Measurements from ENCODE around the gene PPFIA1. TPM values are rescaled to one million over a fixed set of nuclear protein-coding genes. Genes with fewer than 3 reads are reported as not detected.
"Not testable (repeated sequence)": the region's sequence is repeated elsewhere in the genome, so short reads cannot be mapped to it uniquely, and the experiment has no call there.

The PPFIA1 gene
- total RNA-seq, 1 donor from 2014 or later: 38.6 TPM

- Histone ChIP-seq H3K4me3 (ENCODE audit: low read depth, low read length) (no peak overlapping the region), H3K27me3 (ENCODE audit: control insufficient read depth, insufficient read depth, low read length) (no peaks in the 10 kb centered on the region), H3K36me3 (ENCODE audit: control insufficient read depth, insufficient read depth, low read length) (no peaks in the 10 kb centered on the region)
- TF ChIP-seq, protein P1, sequence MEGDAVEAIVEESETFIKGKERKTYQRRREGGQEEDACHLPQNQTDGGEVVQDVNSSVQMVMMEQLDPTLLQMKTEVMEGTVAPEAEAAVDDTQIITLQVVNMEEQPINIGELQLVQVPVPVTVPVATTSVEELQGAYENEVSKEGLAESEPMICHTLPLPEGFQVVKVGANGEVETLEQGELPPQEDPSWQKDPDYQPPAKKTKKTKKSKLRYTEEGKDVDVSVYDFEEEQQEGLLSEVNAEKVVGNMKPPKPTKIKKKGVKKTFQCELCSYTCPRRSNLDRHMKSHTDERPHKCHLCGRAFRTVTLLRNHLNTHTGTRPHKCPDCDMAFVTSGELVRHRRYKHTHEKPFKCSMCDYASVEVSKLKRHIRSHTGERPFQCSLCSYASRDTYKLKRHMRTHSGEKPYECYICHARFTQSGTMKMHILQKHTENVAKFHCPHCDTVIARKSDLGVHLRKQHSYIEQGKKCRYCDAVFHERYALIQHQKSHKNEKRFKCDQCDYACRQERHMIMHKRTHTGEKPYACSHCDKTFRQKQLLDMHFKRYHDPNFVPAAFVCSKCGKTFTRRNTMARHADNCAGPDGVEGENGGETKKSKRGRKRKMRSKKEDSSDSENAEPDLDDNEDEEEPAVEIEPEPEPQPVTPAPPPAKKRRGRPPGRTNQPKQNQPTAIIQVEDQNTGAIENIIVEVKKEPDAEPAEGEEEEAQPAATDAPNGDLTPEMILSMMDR (IDR thresholded peaks at IDR 0.05; ENCODE audit: insufficient read depth, low read length, poor library complexity, severe bottlenecking): no peak
- no peak for DNase-seq (ENCODE audit: low read depth)
Measured at GRCh38 chr11:70292863-70293262, 22.4 kb downstream of the PPFIA1 start.

DNA sequence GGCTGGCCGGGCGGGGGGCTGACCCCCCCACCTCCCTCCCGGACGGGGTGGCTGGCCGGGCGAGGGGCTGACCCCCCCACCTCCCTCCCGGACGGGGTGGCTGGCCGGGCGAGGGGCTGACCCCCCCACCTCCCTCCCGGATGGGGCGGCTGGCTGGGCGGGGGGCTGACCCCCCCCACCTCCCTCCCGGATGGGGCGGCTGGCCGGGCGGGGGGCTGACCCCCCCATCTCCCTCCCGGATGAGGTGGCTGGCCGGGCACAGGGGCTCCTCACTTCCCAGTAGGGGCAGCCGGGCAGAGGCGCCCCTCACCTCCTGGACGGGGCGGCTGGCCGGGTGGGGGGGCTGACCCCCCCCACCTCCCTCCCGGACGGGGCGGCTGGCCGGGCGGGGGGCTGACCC, 24.7 kb downstream of the PPFIA1 start:
- not testable (repeated sequence) for H3K36me3 ChIP-seq (ENCODE audit: control insufficient read depth, insufficient read depth, low read length); DNase-seq (ENCODE audit: low read depth); H3K27me3 ChIP-seq (ENCODE audit: control insufficient read depth, insufficient read depth, low read length); H3K4me3 ChIP-seq (ENCODE audit: low read depth, low read length)

DNA sequence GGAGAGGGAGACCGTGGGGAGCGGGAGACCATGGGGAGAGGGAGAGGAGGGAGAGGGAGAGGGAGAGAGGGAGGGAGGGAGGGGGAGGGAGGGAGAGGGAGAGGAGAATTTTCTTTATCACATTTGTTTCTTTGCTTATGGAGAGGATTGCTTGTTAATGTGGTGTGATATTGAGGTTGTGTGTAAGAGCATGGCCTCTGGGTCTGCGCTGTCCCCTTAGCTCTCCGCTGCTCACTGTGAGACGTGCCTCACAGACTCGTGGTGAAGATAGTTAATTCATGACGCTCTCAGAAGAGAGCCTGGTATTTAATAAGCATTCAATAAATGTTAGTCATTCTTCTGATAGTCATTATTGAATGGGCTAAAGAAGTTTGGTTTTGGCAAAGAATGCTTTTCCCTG, 26.2 kb downstream of the PPFIA1 start:
- TF ChIP-seq, protein P1 (IDR thresholded peaks at IDR 0.05; ENCODE audit: insufficient read depth, low read length, poor library complexity, severe bottlenecking): no peak
- no peaks in the 10 kb centered on the region for H3K36me3 ChIP-seq (ENCODE audit: control insufficient read depth, insufficient read depth, low read length)
- H3K4me3 ChIP-seq (ENCODE audit: low read depth, low read length): no peak overlapping the region
- H3K27me3 ChIP-seq (ENCODE audit: control insufficient read depth, insufficient read depth, low read length): no peaks in the 10 kb centered on the region
- DNase-seq (ENCODE audit: low read depth): no peak

DNA sequence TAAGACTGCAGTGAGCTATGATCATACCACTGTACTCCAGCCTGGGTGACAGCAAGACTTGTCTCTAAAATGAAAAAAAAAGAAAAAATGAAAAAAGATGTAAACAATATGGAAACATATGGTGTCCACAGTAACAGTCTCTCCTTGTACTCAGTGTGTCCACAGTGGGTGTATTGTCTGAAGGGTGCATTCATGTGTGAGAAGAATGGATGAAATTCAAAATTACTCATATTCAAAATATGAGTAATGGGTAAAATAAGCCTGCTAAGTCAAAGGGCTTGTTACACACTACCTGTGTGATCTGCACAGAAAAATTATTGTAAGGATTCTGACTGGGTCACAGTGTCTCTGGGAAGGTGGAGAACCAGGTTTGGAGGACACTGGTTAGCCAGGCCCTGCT, 26.9 kb downstream of the PPFIA1 start:
- DNase-seq (ENCODE audit: low read depth): no peak
- H3K4me3 ChIP-seq (ENCODE audit: low read depth, low read length): no peak overlapping the region
- TF ChIP-seq, protein P1 (IDR thresholded peaks at IDR 0.05; ENCODE audit: insufficient read depth, low read length, poor library complexity, severe bottlenecking): no peak
- no peaks in the 10 kb centered on the region for H3K27me3 ChIP-seq (ENCODE audit: control insufficient read depth, insufficient read depth, low read length)
- no peaks in the 10 kb centered on the region for H3K36me3 ChIP-seq (ENCODE audit: control insufficient read depth, insufficient read depth, low read length)

DNA sequence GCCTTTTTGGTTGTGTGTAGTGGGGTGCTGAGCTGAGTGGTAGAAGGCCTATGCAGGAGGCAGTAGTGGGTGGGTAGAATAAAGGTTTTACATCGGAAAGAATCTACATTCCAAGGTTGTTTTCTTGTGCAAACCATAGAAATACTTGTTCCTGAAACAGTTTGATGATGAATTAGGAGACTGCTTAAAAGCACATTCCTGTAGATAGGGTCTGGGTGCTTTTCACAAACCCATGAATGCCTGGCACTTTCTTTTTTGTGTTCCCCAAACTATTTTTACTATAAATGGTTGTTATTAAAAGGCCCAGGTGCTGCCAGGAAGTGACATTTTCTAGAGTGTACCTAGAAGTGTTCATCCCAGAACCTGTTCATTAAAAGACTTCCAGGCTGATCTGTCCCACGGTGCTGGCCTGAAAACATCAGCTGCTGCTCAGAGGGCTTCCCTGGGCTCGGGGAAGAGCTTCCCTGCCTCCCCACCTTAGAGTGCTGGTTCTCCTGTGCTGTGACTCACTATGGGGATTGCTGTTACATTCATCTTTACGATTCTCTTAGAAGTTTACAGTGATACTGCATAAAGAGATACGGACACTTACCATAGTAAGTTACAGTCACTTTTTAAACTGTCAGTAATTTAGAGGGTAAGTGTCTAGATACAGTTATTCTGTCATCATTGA, 27.9 kb downstream of the PPFIA1 start:
- TF ChIP-seq, protein P1 (IDR thresholded peaks at IDR 0.05; ENCODE audit: insufficient read depth, low read length, poor library complexity, severe bottlenecking): no peak
- no peak for DNase-seq (ENCODE audit: low read depth)

GRCh38 chr11:70299636-70300035, 29.1 kb downstream of the PPFIA1 start:
- Histone ChIP-seq H3K27me3 (ENCODE audit: control insufficient read depth, insufficient read depth, low read length) (no peaks in the 10 kb centered on the region), H3K36me3 (ENCODE audit: control insufficient read depth, insufficient read depth, low read length) (no peaks in the 10 kb centered on the region), H3K4me3 (ENCODE audit: low read depth, low read length) (no peak overlapping the region)
- DNase-seq (ENCODE audit: low read depth): no peak
- TF ChIP-seq, protein P1 (IDR thresholded peaks at IDR 0.05; ENCODE audit: insufficient read depth, low read length, poor library complexity, severe bottlenecking): no peak

More for the DNA sequence above, 27.9 kb downstream of the PPFIA1 start:
- Histone ChIP-seq H3K27me3 (ENCODE audit: control insufficient read depth, insufficient read depth, low read length) (no peaks in the 10 kb centered on the region), H3K4me3 (ENCODE audit: low read depth, low read length) (no peak overlapping the region), H3K36me3 (ENCODE audit: control insufficient read depth, insufficient read depth, low read length) (no peaks in the 10 kb centered on the region)
